ENCODE data around the gene SSC4D. TPM values are rescaled to one million over a fixed set of nuclear protein-coding genes. Genes with fewer than 3 reads are reported as not detected.
A peak's percentile ranks its signal among the peaks of the same experiment; 100 is the strongest.
"Not testable (repeated sequence)": the region's sequence is repeated elsewhere in the genome, so short reads cannot be mapped to it uniquely, and the experiment has no call there.

SSC4D gene
- total RNA-seq, 1 experiment from 2014 or later = 0.58 TPM

DNA sequence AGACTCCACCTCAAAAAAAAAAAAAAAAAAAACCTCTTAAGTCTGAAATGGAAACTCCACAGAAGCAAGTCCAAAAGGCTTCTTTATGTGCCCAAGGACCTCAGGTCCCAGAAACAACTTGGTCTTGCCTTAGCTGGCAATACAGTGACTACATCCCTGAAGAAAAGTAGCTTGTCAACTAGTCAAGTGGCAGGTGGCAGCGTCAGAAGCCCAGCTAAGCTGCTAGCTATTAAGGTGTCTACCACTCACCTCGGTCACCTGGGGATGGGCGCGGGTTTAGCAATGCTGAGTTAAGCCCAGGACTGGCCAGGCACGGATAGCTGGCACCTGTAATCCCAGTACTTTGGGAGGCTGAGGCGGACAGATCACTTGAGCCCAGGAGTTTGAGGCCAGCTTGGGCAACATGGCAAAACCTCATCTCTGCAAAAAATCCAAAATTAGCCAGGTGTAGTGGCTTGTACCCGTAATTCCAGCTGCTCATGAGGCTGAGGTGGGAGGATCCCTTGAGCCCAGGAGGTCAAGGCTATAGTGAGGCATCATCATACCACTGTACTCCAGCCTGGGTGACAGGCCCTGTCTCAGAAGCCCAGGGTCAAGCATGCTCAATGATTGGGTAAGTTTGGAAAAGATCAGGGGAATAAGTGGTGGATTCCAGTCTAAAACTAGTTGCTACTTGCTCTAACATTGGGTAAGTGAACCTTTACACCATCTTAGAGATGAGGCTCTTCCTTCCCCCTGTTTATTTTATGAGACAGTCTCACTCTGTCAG is 29.8 kb upstream of the SSC4D start:
- H3K27me3 Mint-ChIP-seq (ENCODE audit: insufficient read depth, unreplicated experiment); H3K9me3 Mint-ChIP-seq (ENCODE audit: unreplicated experiment); H3K36me3 Mint-ChIP-seq (ENCODE audit: insufficient read depth, unreplicated experiment); H3K27ac Mint-ChIP-seq (ENCODE audit: low read depth, unreplicated experiment); DNase-seq (ENCODE audit: unreplicated experiment); POLR2A ChIA-PET; H3K4me1 Mint-ChIP-seq (ENCODE audit: insufficient read depth, unreplicated experiment); BruUV-seq (replicated peaks); H3K4me3 Mint-ChIP-seq (ENCODE audit: unreplicated experiment); CTCF ChIA-PET; intact Hi-C loops (cut with micrococcal nuclease): not testable (repeated sequence)

DNA sequence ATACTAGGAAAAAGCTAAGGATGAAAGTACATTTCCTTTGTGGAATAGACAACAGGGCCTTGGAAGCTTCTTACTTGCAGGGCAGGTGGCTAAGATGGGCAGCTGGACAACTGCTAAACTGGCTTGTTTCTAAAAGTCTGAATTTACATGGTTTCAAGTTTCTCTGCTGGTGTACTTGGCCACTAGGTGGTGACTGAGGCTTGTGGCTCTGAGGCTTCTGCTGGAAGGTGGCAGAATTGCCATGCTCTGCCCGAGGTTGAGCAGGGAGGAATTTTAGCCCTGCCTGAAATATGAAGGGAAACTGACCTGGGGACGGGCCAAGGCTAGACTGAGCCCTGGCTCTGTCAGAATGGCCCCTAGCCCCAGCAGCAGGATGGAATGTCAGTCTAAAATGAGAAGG is 28.4 kb upstream of the SSC4D start:
- intact Hi-C loops (cut with micrococcal nuclease); H3K4me3 Mint-ChIP-seq (ENCODE audit: unreplicated experiment); POLR2A ChIA-PET; H3K27me3 Mint-ChIP-seq (ENCODE audit: insufficient read depth, unreplicated experiment); H3K36me3 Mint-ChIP-seq (ENCODE audit: insufficient read depth, unreplicated experiment); H3K4me1 Mint-ChIP-seq (ENCODE audit: insufficient read depth, unreplicated experiment); H3K9me3 Mint-ChIP-seq (ENCODE audit: unreplicated experiment); CTCF ChIA-PET; BruUV-seq (replicated peaks): not testable (repeated sequence)
- peak overlapping the region; percentile 89 for H3K27ac Mint-ChIP-seq (ENCODE audit: low read depth, unreplicated experiment)
- TF ChIP-seq, protein P1, sequence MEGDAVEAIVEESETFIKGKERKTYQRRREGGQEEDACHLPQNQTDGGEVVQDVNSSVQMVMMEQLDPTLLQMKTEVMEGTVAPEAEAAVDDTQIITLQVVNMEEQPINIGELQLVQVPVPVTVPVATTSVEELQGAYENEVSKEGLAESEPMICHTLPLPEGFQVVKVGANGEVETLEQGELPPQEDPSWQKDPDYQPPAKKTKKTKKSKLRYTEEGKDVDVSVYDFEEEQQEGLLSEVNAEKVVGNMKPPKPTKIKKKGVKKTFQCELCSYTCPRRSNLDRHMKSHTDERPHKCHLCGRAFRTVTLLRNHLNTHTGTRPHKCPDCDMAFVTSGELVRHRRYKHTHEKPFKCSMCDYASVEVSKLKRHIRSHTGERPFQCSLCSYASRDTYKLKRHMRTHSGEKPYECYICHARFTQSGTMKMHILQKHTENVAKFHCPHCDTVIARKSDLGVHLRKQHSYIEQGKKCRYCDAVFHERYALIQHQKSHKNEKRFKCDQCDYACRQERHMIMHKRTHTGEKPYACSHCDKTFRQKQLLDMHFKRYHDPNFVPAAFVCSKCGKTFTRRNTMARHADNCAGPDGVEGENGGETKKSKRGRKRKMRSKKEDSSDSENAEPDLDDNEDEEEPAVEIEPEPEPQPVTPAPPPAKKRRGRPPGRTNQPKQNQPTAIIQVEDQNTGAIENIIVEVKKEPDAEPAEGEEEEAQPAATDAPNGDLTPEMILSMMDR (IDR thresholded peaks at IDR 0.05; ENCODE audit: unreplicated experiment) = peak; percentile 63
- peak; percentile 83 for DNase-seq (ENCODE audit: unreplicated experiment)

DNA sequence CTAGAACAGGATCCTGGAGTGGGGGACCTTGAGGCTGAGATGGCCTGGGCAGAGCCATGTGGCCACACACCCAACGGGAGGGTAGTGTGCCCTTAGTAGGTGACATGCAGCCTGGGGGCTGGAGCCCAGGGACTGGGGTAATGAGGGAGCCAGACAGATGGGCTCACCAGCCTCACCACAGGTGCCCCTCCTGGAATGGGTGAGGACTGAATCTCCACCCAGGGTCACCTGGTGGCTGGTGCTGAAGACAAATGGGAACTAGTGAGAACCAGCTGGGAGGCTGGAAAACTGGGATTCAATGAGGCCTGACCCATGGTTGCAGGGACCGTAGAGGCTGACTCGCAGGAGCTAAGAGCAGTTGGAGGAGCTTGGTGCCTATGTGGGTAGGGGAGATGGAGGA is 21.3 kb upstream of the SSC4D start:
- POLR2A ChIA-PET = interaction anchor here (0.8 kb wide), 1 partner anchor 11 kb away, joined by 3 read pairs; no protein-coding TSS in a partner anchor
- no peak for DNase-seq (ENCODE audit: unreplicated experiment)
- Mint-ChIP-seq H3K9me3 (ENCODE audit: unreplicated experiment) (no peaks in the 10 kb centered on the region), H3K4me3 (ENCODE audit: unreplicated experiment) (no peak overlapping the region), H3K27ac (ENCODE audit: low read depth, unreplicated experiment) (no peak overlapping the region), H3K4me1 (ENCODE audit: insufficient read depth, unreplicated experiment) (no peaks in the 10 kb centered on the region), H3K36me3 (ENCODE audit: insufficient read depth, unreplicated experiment) (peaks cover 4% of the 10 kb centered on the region), H3K27me3 (ENCODE audit: insufficient read depth, unreplicated experiment) (no peaks in the 10 kb centered on the region)
- CTCF ChIA-PET = interaction anchor here (0.7 kb wide), 1 partner anchor 72 kb away, joined by 3 read pairs; the partner anchor contains the start of gene YWHAG
- TF ChIP-seq, protein P1 (IDR thresholded peaks at IDR 0.05; ENCODE audit: unreplicated experiment) = no peak
- BruUV-seq (replicated peaks) = no TSS peak
- intact Hi-C loops (cut with micrococcal nuclease) = no loop called here

DNA sequence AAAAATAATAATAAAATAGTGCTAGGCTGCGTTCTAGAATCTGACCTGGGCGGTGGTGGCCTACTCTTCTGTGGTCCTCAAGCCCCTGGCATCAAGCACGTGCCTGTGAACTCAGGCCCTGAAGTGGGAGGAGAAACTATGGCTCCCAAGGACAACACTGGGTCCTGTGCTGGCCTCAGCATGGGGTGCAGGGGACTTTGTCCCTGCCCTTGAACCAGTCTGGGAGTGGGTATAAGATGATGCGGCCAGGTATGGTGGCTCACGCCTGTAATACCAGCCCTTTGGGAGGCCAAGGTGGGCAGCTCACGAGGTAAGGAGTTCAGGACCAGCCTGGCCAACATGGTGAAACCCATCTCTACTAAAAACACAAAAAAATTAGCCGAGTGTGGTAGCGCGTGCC is 20.7 kb upstream of the SSC4D start:
- H3K4me1 Mint-ChIP-seq (ENCODE audit: insufficient read depth, unreplicated experiment) = no peaks in the 10 kb centered on the region
- ChIA-PET POLR2A (no interaction called here), CTCF (no interaction called here)
- DNase-seq (ENCODE audit: unreplicated experiment) = no peak
- no peaks in the 10 kb centered on the region for H3K27me3 Mint-ChIP-seq (ENCODE audit: insufficient read depth, unreplicated experiment)
- no peaks in the 10 kb centered on the region for H3K9me3 Mint-ChIP-seq (ENCODE audit: unreplicated experiment)
- no TSS peak for BruUV-seq (replicated peaks)
- no peak overlapping the region for H3K27ac Mint-ChIP-seq (ENCODE audit: low read depth, unreplicated experiment)
- H3K36me3 Mint-ChIP-seq (ENCODE audit: insufficient read depth, unreplicated experiment) = peaks cover 4% of the 10 kb centered on the region
- H3K4me3 Mint-ChIP-seq (ENCODE audit: unreplicated experiment) = no peak overlapping the region
- TF ChIP-seq, protein P1 (IDR thresholded peaks at IDR 0.05; ENCODE audit: unreplicated experiment) = no peak
- intact Hi-C loops (cut with micrococcal nuclease) = no loop called here

Data from MCF 10A (cell line).